ENCODE data around the gene KPNB1. TPM values are rescaled to one million over a fixed set of nuclear protein-coding genes. Genes with fewer than 3 reads are reported as not detected.

Gene KPNB1
- total and polyA plus RNA-seq, 2 of the 8 experiments (the other 6 are each of a cell fraction or from before 2014, with no cell fraction given) = 171 to 625 TPM

DNA sequence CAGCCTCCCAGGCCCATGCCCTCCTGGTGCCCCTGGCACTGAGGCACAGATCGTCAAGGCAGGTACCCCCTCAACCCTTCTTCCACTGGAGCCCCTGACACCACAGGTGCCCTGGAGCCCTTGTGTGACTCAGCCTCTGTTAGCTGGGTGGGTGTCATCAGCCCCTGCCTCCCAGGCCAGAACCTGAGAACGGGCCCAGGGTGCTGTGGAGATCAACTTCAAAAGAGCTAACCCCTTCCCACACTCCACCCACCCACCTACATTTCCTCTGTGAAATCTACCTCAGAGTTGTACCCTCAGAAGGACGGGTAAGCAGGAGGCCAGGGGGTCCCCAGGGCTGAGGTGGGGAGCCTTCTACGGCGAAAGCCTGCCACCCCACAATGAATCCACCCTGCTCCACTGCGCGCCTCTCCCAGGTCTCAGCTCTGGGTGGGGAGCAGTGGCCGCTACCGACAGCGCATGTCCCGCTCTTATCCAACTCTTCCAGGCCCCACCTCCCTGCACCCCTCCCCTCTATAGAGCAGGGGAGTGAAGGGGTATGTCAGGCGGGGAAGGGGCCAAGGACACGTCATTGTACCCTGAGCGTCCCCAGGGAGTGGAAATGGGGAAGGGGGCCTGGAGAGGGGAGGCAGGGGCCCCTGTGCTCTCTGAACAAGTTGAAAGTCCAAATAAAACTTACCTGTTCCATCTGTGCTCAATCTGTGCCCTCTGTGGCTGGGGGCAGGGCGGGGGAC is 61.8 kb downstream of the KPNB1 start:
- CTCF ChIA-PET (ENCODE audit: partially characterized antibody) = interaction anchor here (1.1 to 19.8 kb wide), 2 partner anchors 24 to 71 kb away, joined by 3 to 441 read pairs; partner anchors contain the start of gene TBX21
- Histone ChIP-seq H4K91ac (replicated peaks; ENCODE audit: insufficient read length, low read length) (no peak overlapping the region), H3K23me2 (ENCODE audit: low read depth, low read length) (peaks cover 2% of the 10 kb centered on the region; the same call in 1 of the 2 replicates), H3K79me2 (ENCODE audit: control insufficient read depth in 1 of 2, insufficient read depth in 2 of 2, low read length in 2 of 2) (no peaks in the 10 kb centered on the region), H3K79me1 (ENCODE audit: low read depth, low read length) (no peaks in the 10 kb centered on the region), H2BK120ac (replicated peaks; ENCODE audit: low read depth, low read length) (no peak overlapping the region), H2BK5ac (ENCODE audit: low read depth, low read length) (no peak overlapping the region), H3K4ac (replicated peaks; ENCODE audit: insufficient read length, low read depth, low read length) (no peak overlapping the region), H3K9ac (replicated peaks in 1 of 4; ENCODE audit: extremely low read depth in 1 of 4, low read depth in 3 of 4, low read length in 3 of 4) (no peak overlapping the region; a peak in 1 of 7 replicates), H2AK5ac (ENCODE audit: low read depth, low read length) (no peak overlapping the region), H2BK15ac (ENCODE audit: low read length) (no peak overlapping the region), H3K4me2 (ENCODE audit: insufficient read depth in 1 of 2, low read depth in 2 of 2, low read length in 2 of 2) (no peak overlapping the region), H4K5ac (ENCODE audit: insufficient read length, low read depth, low read length) (no peak overlapping the region), H3K18ac (ENCODE audit: extremely low read depth, low read length) (no peak overlapping the region), H3K27ac (ENCODE audit: low read depth, low read length) (no peak overlapping the region), H3K4me1 (replicated peaks in 1 of 4; ENCODE audit: control insufficient read depth in 3 of 4, insufficient read depth in 4 of 4, low read length in 3 of 4) (peaks cover 0 to 14% (median 6%) of the 10 kb centered on the region in 4 experiments; a peak in 6 of 7 replicates), H3K23ac (ENCODE audit: insufficient read length) (no peak overlapping the region), H2BK12ac (ENCODE audit: low read depth, low read length) (no peak overlapping the region), H3K9me3 (ENCODE audit: insufficient read depth in 2 of 2, low read depth in 1 of 2, low read length in 1 of 2) (no peaks in the 10 kb centered on the region), H3K14ac (ENCODE audit: insufficient read length) (no peak overlapping the region), H3K36me3 (ENCODE audit: control insufficient read depth in 2 of 4, insufficient read depth in 4 of 4, low read length in 3 of 4) (no peaks in the 10 kb centered on the region), H3K56ac (replicated peaks; ENCODE audit: insufficient read length, low read depth, low read length) (no peak overlapping the region), H4K8ac (ENCODE audit: extremely low read depth, insufficient read depth, low read length) (no peak overlapping the region), H4K20me1 (replicated peaks in 1 of 2; ENCODE audit: control insufficient read depth in 1 of 2, insufficient read depth in 2 of 2, low read length in 2 of 2) (no peaks in the 10 kb centered on the region), H2BK20ac (ENCODE audit: low read length) (no peak overlapping the region), H3K27me3 (replicated peaks in 1 of 4; ENCODE audit: control insufficient read depth in 3 of 4, extremely low read depth in 1 of 4, insufficient read depth in 3 of 4, low read length in 3 of 4) (peaks cover 0 to 19% (median 5%) of the 10 kb centered on the region in 4 experiments; a peak in 4 of 7 replicates), H2AFZ (ENCODE audit: low read length) (no peak overlapping the region), H3K4me3 (ENCODE audit: extremely low read depth in 1 of 4, insufficient read depth in 2 of 4, low read depth in 3 of 4, low read length in 4 of 4) (no peak overlapping the region)
- no peak for FAIRE-seq
- 88% methylated on average over 15 of the region's 15 CpGs; no CpG with 5 or more reads in 1 of the 2 experiments for WGBS, 2 experiments (ENCODE audit: extremely low coverage in 1 of 2, insufficient coverage in 1 of 2, insufficient read length in 1 of 2, insufficient replicate concordance in 2 of 2, low coverage in 1 of 2, low lambda C conversion rate in 2 of 2, missing lambda C conversion rate in 1 of 2)
- POLR2A ChIA-PET (ENCODE audit: partially characterized antibody) = interaction anchor here (1.3 kb wide), 1 partner anchor 23 kb away, joined by 3 read pairs; no protein-coding TSS in a partner anchor
- DNase-seq (ENCODE audit: low read depth in 1 of 2, low spot score in 2 of 2) = no peak
- no peak for TF ChIP-seq JUND (IDR thresholded peaks at IDR 0.05; ENCODE audit: low read length)
